CD8-positive, alpha-beta memory T cell (primary cell): ENCODE data around the gene DUOXA2. TPM values are rescaled to one million over a fixed set of nuclear protein-coding genes. Genes with fewer than 3 reads are reported as not detected.

Experiments used
- CTCF ChIA-PET: fragments of 350-600 bp; sonication (Branson Sonifier 250); formaldehyde crosslinking; loops from one replicate; lab custom pipeline; 2021; ENCODE audit warnings: antibody characterized with exemption; lab: Charles Lee
- POLR2A ChIA-PET: fragments of 350-600 bp; sonication (Branson Sonifier 250); formaldehyde crosslinking; loops from one replicate; lab custom pipeline; 2021; ENCODE audit warnings: antibody characterized with exemption; lab: Charles Lee
- DNase-seq, 5 donors: peaks; one replicate each; pipeline versions ENCODE4 v3.0.0 to v3.0.0-alpha.2; 2020 to 2022; ENCODE audit warnings: mixed read lengths in 1 of 5
- H3K27ac ChIP-seq: one replicate; pipeline ENCODE4 v1.7.0; 2013; ENCODE audit warnings: low read depth, mild to moderate bottlenecking, low read length, moderate library complexity
- H3K27me3 ChIP-seq: 2 replicates; pipeline ENCODE4 v1.7.0; 2013; ENCODE audit warnings: low read length, mild to moderate bottlenecking; ENCODE audit not compliant: insufficient read depth, poor library complexity, severe bottlenecking
- H3K36me3 ChIP-seq: 2 replicates; pipeline ENCODE4 v1.7.0; 2013; ENCODE audit warnings: mild to moderate bottlenecking, low read length, moderate library complexity; ENCODE audit not compliant: insufficient read depth
- H3K4me1 ChIP-seq: 2 replicates; pipeline ENCODE4 v1.7.0; 2013; ENCODE audit warnings: mild to moderate bottlenecking, low read length, moderate library complexity; ENCODE audit not compliant: insufficient read depth
- H3K4me3 ChIP-seq: 2 replicates; pipeline ENCODE4 v1.7.0; 2013; ENCODE audit warnings: mild to moderate bottlenecking, low read length
- H3K9me3 ChIP-seq: 2 replicates; pipeline ENCODE4 v1.7.0; 2013; ENCODE audit warnings: mild to moderate bottlenecking, low read length
- H3K27ac Mint-ChIP-seq, 8 donors: one replicate each; pipeline ENCODE4 v1.8.0; 2020 to 2021; ENCODE audit warnings: mixed read lengths in 8 of 8, mild to moderate bottlenecking in 6 of 8, inconsistent platforms in 3 of 8, moderate library complexity in 3 of 8
- H3K27me3 Mint-ChIP-seq, 2 donors: one replicate each; pipeline ENCODE4 v1.8.0; 2020 to 2021; ENCODE audit warnings: mixed read lengths in 2 of 2, mild to moderate bottlenecking in 1 of 2, moderate library complexity in 1 of 2
- H3K36me3 Mint-ChIP-seq, 3 donors: one replicate each; pipeline ENCODE4 v1.8.0; 2020 to 2021; ENCODE audit warnings: mixed read lengths in 3 of 3, inconsistent platforms in 1 of 3, mild to moderate bottlenecking in 1 of 3
- H3K4me1 Mint-ChIP-seq, 3 donors: one replicate each; pipeline ENCODE4 v1.8.0; 2020 to 2021; ENCODE audit warnings: mixed read lengths in 3 of 3, inconsistent platforms in 1 of 3, mild to moderate bottlenecking in 1 of 3
- H3K4me3 Mint-ChIP-seq, 7 donors: one replicate each; pipeline ENCODE4 v1.8.0; 2020 to 2021; ENCODE audit warnings: mixed read lengths in 7 of 7, mild to moderate bottlenecking in 6 of 7, moderate library complexity in 4 of 7, inconsistent platforms in 2 of 7
- H3K9me3 Mint-ChIP-seq, 5 donors: one replicate each; pipeline ENCODE4 v1.8.0; 2020 to 2022; ENCODE audit warnings: mixed read lengths in 5 of 5, mild to moderate bottlenecking in 3 of 5, moderate library complexity in 2 of 5, inconsistent platforms in 1 of 5
- polyA plus RNA-seq: library from polyadenylated mRNA; unstranded; fragments of 300-500 nt; fragmentation: Illumina TruSeq; gene quantifications from one replicate; pipeline ENCODE4 v1.2.3, GENCODE V29; 2021
- total RNA-seq, 2 experiments: library from RNA; stranded (reverse); gene quantifications; one replicate each; pipeline ENCODE4 v1.2.3, GENCODE V29; 2021

The DUOXA2 gene
- total and polyA plus RNA-seq, 3 experiments from 2014 or later, result not detected

GRCh38 chr15:45111390-45112142, 2.6 kb upstream of the DUOXA2 start:
- peaks cover 19 to 47% (median 32%) of the 10 kb centered on the region in 3 donors for H3K4me1 Mint-ChIP-seq
- no peaks in the 10 kb centered on the region for H3K9me3 Mint-ChIP-seq
- Histone ChIP-seq H3K4me1 (peaks cover 27% of the 10 kb centered on the region), H3K27me3 (peaks cover 49% of the 10 kb centered on the region), H3K36me3 (no peaks in the 10 kb centered on the region), H3K9me3 (no peaks in the 10 kb centered on the region), H3K4me3 (no peak overlapping the region), H3K27ac (no peak overlapping the region)
- peaks cover 0 to 2% (median 0%) of the 10 kb centered on the region in 3 donors for H3K36me3 Mint-ChIP-seq
- ChIA-PET POLR2A (no interaction called here), CTCF (interaction anchor here (0.9 kb wide), 1 partner anchor 14 kb away, joined by 4 read pairs; no protein-coding TSS in a partner anchor)
- H3K27ac Mint-ChIP-seq, result no peak overlapping the region
- H3K4me3 Mint-ChIP-seq, result peak overlapping the region in 4 of 7 donors; percentile 37 to 76 (median 44)
- peaks cover 54 to 83% of the 10 kb centered on the region in 2 donors for H3K27me3 Mint-ChIP-seq
- no peak for DNase-seq

- peak overlapping the region in 6 of 7 donors; percentile 10 to 48 (median 38) for H3K4me3 Mint-ChIP-seq
- POLR2A ChIA-PET, result no interaction called here
Observed at GRCh38 chr15:45112143-45112590, 2.0 kb upstream of the DUOXA2 start.

DNA sequence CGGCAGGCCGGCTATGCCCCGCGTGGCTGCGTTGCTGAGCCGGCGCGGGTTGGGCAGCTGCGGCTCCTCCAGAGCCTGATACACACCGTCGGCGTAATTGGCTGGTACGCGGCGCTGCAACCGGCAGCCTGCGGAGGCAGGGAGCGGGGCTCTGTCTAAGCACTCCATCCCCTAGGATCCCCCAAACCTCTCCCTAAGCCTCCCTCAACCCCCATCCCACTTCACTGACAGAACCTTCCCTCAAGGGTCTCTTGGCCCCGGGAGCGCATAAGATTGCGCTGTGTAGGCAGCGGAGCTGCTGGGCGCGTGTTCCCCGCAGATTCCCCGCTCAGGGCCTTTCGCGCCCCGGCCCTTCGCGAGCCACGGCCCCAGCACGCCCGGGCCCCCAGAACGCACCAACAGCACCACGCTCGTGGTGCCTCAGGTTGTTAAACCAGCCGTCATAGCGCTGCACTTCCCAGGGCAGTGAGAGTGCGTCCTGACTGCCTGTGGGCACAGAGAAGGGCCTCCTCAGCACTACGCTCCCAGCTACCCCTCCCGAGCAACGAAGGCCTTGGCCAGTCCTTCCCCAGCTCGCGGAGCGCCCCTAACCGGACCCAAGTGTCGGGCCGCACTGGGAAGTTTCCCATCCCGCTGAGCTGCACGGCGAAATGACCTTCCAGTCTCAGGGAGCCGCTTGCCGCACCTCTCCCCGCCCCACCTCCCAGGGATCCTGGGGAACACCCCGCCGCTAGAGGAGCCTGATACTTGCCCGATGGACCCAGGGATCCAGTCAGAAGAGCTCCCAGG, 1.3 kb upstream of the DUOXA2 start:
- Mint-ChIP-seq H3K4me1 (peaks cover 27 to 58% (median 40%) of the 10 kb centered on the region in 3 donors), H3K9me3 (no peaks in the 10 kb centered on the region), H3K27ac (no peak overlapping the region), H3K27me3 (peaks cover 52 to 84% of the 10 kb centered on the region in 2 donors), H3K36me3 (peaks cover 0 to 2% (median 0%) of the 10 kb centered on the region in 3 donors), H3K4me3 (peak overlapping the region in 6 of 7 donors; percentile 10 to 48 (median 38))
- no peaks in the 10 kb centered on the region for H3K9me3 ChIP-seq
- ChIA-PET POLR2A (no interaction called here), CTCF (interaction anchor here (0.9 kb wide), 1 partner anchor 15 kb away, joined by 4 read pairs; no protein-coding TSS in a partner anchor)
- H3K27ac ChIP-seq, result no peak overlapping the region
- peak in 1 of 5 donors; percentile 31 for DNase-seq
- peaks cover 62% of the 10 kb centered on the region for H3K27me3 ChIP-seq
- H3K36me3 ChIP-seq, result no peaks in the 10 kb centered on the region
- peaks cover 39% of the 10 kb centered on the region for H3K4me1 ChIP-seq
- H3K4me3 ChIP-seq, result peak overlapping the region; percentile 6

More at GRCh38 chr15:45112143-45112590, 2.0 kb upstream of the DUOXA2 start:
- no peak overlapping the region for H3K27ac ChIP-seq
- Mint-ChIP-seq H3K27me3 (peaks cover 51 to 80% of the 10 kb centered on the region in 2 donors), H3K9me3 (no peaks in the 10 kb centered on the region), H3K27ac (no peak overlapping the region), H3K4me1 (peaks cover 20 to 52% (median 34%) of the 10 kb centered on the region in 3 donors), H3K36me3 (peaks cover 0 to 2% (median 0%) of the 10 kb centered on the region in 3 donors)
- CTCF ChIA-PET, result interaction anchor here (0.9 kb wide), 1 partner anchor 14 kb away, joined by 4 read pairs; no protein-coding TSS in a partner anchor
- peaks cover 55% of the 10 kb centered on the region for H3K27me3 ChIP-seq
- no peaks in the 10 kb centered on the region for H3K36me3 ChIP-seq
- H3K4me3 ChIP-seq, result no peak overlapping the region
- H3K4me1 ChIP-seq, result peaks cover 33% of the 10 kb centered on the region
- no peak for DNase-seq
- H3K9me3 ChIP-seq, result no peaks in the 10 kb centered on the region

- H3K4me3 ChIP-seq, result peak overlapping the region; percentile 6
- peaks cover 63% of the 10 kb centered on the region for H3K27me3 ChIP-seq
- peaks cover 57 to 86% of the 10 kb centered on the region in 2 donors for H3K27me3 Mint-ChIP-seq
- peaks cover 41% of the 10 kb centered on the region for H3K4me1 ChIP-seq
- peak overlapping the region in 1 of 8 donors; percentile 31 for H3K27ac Mint-ChIP-seq
- H3K4me1 Mint-ChIP-seq, result peaks cover 31 to 63% (median 46%) of the 10 kb centered on the region in 3 donors
- H3K36me3 ChIP-seq, result no peaks in the 10 kb centered on the region
- no peaks in the 10 kb centered on the region for H3K9me3 ChIP-seq
- CTCF ChIA-PET, result no interaction called here
- peak overlapping the region in 4 of 7 donors; percentile 37 to 65 (median 53) for H3K4me3 Mint-ChIP-seq
- no peak overlapping the region for H3K27ac ChIP-seq
- no peak for DNase-seq
- H3K36me3 Mint-ChIP-seq, result peaks cover 0 to 2% (median 0%) of the 10 kb centered on the region in 3 donors
- H3K9me3 Mint-ChIP-seq, result no peaks in the 10 kb centered on the region
- POLR2A ChIA-PET, result no interaction called here
Observed at GRCh38 chr15:45113380-45113990, 641 bp upstream of the DUOXA2 start.

DNA sequence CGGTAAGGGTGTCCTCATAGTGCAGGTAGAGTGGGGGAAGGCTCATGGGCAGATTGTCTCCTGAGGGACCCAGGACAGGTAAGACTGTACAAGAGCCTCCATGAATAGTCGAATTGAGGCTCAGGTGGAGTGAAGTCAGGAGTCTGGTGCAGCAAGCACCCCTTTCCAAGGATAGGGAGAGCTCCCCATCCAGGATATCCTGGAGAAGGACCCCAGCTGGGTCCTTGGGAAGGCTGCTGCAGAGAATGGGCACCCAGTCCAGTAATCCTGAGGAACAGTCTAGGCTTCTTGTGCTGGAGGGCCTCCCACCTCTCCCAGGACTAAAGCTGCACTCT, 592 bp downstream of the DUOXA2 start:
- Histone ChIP-seq H3K27me3 (peaks cover 60% of the 10 kb centered on the region), H3K9me3 (no peaks in the 10 kb centered on the region), H3K4me3 (no peak overlapping the region), H3K27ac (no peak overlapping the region), H3K36me3 (no peaks in the 10 kb centered on the region), H3K4me1 (peaks cover 41% of the 10 kb centered on the region)
- Mint-ChIP-seq H3K9me3 (no peaks in the 10 kb centered on the region), H3K27ac (no peak overlapping the region), H3K36me3 (peaks cover 0 to 2% (median 0%) of the 10 kb centered on the region in 3 donors), H3K4me1 (peaks cover 31 to 63% (median 46%) of the 10 kb centered on the region in 3 donors), H3K27me3 (peaks cover 53 to 83% of the 10 kb centered on the region in 2 donors), H3K4me3 (peak overlapping the region in 2 of 7 donors; percentile 37 to 59)
- DNase-seq, result no peak
- CTCF ChIA-PET, result interaction anchor here (1.5 kb wide), 1 partner anchor 9 kb away, joined by 4 read pairs; no protein-coding TSS in a partner anchor
- POLR2A ChIA-PET, result no interaction called here

DNA sequence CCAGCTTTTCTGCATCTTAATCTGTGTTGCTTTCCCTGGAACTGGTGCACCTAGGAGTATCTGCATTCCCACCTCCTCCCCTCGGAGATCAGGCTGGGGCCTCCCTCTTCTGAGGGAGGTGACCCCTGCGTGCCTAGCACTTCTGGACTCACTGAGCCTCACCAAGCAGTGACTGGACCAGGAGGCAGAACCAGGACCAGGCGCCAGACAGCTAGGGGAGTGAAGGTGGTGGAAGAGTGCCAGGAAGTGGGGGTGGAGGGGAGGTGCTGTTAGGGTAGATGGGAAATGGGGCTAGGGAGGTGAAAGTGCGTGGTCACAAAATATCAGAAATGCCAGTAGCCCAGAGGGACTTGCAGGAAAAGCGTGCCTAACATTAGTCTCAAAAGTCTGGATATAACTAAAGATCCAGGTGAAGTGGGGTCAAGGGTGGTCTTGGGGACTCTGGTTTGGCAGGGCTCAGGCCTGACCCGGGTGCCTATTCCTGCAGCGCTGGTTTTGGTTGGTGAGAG, 1.2 kb downstream of the DUOXA2 start:
- peaks cover 0 to 2% (median 0%) of the 10 kb centered on the region in 3 donors for H3K36me3 Mint-ChIP-seq
- peaks cover 41% of the 10 kb centered on the region for H3K4me1 ChIP-seq
- H3K27ac Mint-ChIP-seq, result peak overlapping the region in 1 of 8 donors; percentile 10
- H3K36me3 ChIP-seq, result no peaks in the 10 kb centered on the region
- H3K27me3 Mint-ChIP-seq, result peaks cover 48 to 81% of the 10 kb centered on the region in 2 donors
- H3K4me3 ChIP-seq, result no peak overlapping the region
- H3K9me3 Mint-ChIP-seq, result no peaks in the 10 kb centered on the region
- ChIA-PET CTCF (interaction anchor here (1.5 kb wide), 1 partner anchor 8 kb away, joined by 4 read pairs; no protein-coding TSS in a partner anchor), POLR2A (no interaction called here)
- H3K27ac ChIP-seq, result no peak overlapping the region
- H3K4me1 Mint-ChIP-seq, result peaks cover 31 to 62% (median 46%) of the 10 kb centered on the region in 3 donors
- H3K9me3 ChIP-seq, result no peaks in the 10 kb centered on the region
- DNase-seq, result no peak
- peak overlapping the region in 2 of 7 donors; percentile 15 to 65 for H3K4me3 Mint-ChIP-seq
- H3K27me3 ChIP-seq, result peaks cover 60% of the 10 kb centered on the region

GRCh38 chr15:45116006-45116481, 1.9 kb downstream of the DUOXA2 start:
- Mint-ChIP-seq H3K4me3 (peak overlapping the region in 5 of 7 donors; percentile 27 to 60 (median 57)), H3K36me3 (peaks cover 0 to 2% (median 0%) of the 10 kb centered on the region in 3 donors), H3K27ac (peak overlapping the region in 2 of 8 donors; percentile 10 to 38), H3K27me3 (peaks cover 45 to 83% of the 10 kb centered on the region in 2 donors), H3K9me3 (no peaks in the 10 kb centered on the region), H3K4me1 (peaks cover 31 to 59% (median 46%) of the 10 kb centered on the region in 3 donors)
- Histone ChIP-seq H3K36me3 (no peaks in the 10 kb centered on the region), H3K4me1 (peaks cover 41% of the 10 kb centered on the region), H3K4me3 (no peak overlapping the region), H3K27ac (no peak overlapping the region), H3K9me3 (no peaks in the 10 kb centered on the region), H3K27me3 (peaks cover 60% of the 10 kb centered on the region)
- ChIA-PET POLR2A (no interaction called here), CTCF (interaction anchor here (0.8 to 1.2 kb wide), 2 partner anchors 9 to 262 kb away, joined by 3 read pairs; no protein-coding TSS in a partner anchor)
- no peak for DNase-seq
